ENCODE results near the gene TCFL5. TPM values are rescaled to one million over a fixed set of nuclear protein-coding genes. Genes with fewer than 3 reads are reported as not detected.
"Not testable (repeated sequence)": the region's sequence is repeated elsewhere in the genome, so short reads cannot be mapped to it uniquely, and the experiment has no call there.

Gene TCFL5
- total RNA-seq, 1 experiment from 2014 or later, result 19.1 TPM

- DNase-seq (ENCODE audit: low read depth), result no peak
These were observed 6.5 kb downstream of the TCFL5 start for GRCh38 chr20:62855120-62855519.

- no peak for DNase-seq (ENCODE audit: low read depth)
These were observed 7.5 kb downstream of the TCFL5 start for GRCh38 chr20:62854121-62854520.

DNA sequence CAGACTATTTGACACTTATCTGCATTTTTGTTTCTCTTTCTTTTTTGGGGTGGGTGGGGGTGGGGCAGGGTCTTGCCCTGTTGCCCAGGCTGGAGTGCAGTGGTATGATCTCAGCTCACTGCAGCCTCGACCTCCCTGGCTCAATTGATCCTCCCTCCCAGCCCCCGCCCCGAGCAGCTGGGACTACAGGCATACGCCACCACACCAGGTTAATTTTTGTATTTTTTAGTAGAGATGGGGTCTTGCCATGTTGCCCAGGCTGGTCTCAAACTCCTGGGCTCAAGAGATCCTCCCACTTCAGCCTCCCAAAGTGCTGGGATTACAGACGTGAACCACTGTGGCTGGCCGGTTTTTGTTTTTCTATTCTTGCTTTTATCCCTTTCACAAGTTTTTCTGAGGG is 8.3 kb downstream of the TCFL5 start:
- DNase-seq (ENCODE audit: low read depth), result not testable (repeated sequence)

DNA sequence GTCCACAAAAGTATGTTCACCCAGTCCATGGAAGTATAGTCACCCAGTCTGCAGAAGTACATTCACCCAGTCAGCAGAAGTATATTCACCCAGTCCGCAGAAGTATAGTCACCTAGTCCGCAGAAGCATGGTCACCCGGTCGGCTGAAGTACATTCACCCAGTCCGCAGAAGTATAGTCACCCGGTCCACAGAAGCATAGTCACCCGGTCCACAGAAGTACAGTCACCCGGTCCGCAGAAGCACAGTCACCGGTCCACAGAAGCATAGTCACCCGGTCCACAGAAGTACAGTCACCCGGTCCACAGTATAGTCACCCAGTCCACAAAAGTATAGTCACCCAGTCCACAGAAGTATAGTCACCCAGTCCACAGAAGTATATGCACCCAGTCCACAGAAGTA is 8.8 kb downstream of the TCFL5 start:
- DNase-seq (ENCODE audit: low read depth), result no peak

DNA sequence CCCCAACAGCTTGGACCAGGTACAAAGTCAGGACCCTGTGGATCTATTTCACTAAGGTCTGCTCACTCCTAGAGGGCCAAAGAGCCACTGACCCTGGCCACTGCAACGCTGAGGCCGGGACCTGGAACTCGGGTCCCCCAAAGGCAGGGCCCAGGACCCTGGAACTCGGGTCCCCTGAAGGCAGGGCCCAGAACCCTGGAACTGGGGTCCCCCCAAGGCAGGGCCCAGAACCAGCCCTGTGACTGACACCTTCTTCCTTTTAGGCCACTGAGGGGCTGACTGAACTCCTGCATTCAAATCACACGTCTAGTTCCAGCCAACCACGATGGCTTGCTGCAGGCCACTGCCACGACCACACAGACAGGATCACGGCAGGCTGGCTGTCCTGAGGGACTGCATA is 9.4 kb downstream of the TCFL5 start:
- DNase-seq (ENCODE audit: low read depth), result no peak

- DNase-seq (ENCODE audit: low read depth), result no peak
These were observed 11.2 kb downstream of the TCFL5 start for GRCh38 chr20:62850333-62850974.

GRCh38 chr20:62849431-62849830 is 12.2 kb downstream of the TCFL5 start:
- DNase-seq (ENCODE audit: low read depth), result no peak

DNA sequence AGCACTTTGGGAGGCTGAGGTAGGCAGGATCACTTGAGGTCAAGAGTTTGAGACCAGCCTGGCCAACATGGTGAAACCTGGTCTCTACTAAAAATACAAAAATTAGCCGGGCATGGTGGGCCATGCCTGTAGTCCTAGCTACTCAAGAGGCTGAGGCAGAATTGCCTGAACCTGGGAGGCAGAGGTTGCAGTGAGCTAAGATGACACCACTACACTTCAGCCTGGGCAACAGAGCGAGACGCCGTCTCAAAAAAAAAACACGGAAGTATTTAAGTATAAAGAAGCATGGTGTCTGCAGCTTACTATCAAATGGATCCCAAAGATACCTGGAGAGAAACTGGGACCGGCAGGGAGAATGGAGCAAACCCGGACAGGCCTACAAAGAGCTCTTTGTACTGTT is 12.7 kb downstream of the TCFL5 start:
- DNase-seq (ENCODE audit: low read depth), result not testable (repeated sequence)

- no peak for DNase-seq (ENCODE audit: low read depth)
These were observed 15.3 kb downstream of the TCFL5 start for GRCh38 chr20:62846166-62846890.

DNA sequence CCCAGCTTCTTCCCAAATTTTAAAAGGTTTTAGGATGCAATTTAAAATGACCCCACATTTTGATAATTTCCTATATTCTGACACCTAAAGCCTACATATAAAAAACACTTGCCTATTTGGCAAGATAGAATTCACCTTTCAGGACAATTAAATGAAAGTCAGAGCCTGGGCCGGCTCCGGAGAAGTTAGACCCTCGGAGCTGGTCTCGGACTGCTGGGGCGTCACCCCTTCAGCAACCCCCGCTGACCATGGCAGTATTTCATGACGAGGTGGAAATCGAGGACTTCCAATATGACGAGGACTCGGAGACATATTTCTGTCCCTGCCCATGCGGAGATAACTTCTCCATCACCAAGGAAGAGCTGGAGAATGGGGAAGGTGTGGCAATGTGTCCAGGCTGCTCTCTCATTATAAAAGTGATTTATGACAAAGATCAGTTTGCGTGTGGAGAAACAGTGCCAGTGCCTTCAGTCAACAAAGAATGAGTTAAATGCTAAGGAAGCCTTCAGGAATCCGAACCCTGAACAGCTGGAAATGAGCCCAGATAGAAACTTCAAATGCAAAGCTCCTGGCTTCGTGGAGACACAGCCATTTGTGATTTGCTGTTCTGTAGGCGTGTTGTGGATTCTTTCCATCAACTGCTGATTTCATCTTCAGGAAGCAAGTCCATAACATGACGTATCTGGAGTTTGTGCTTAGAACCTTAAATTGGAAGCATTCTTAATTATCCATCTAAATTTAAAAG is 16.0 kb downstream of the TCFL5 start:
- DNase-seq (ENCODE audit: low read depth), result no peak

DNA sequence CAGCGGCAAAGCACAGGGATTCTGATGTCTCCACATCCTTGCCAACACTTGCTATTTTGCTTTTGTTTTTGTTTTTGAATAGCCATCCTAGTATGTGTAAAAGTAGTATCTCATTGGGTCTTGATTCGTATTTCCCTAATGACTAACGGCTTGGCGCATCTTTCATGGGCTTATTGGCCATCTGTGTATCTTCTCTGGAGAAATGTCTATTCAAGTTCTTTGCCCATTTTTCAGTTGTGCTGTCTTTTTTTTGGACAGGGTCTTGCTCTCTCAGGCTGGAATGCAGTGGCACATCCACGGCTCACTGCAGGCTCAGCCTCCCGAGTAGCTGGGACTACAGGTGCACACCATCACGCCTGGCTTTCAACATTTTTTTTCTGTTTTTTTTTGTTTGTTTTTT is 17.4 kb downstream of the TCFL5 start:
- no peak for DNase-seq (ENCODE audit: low read depth)

DNA sequence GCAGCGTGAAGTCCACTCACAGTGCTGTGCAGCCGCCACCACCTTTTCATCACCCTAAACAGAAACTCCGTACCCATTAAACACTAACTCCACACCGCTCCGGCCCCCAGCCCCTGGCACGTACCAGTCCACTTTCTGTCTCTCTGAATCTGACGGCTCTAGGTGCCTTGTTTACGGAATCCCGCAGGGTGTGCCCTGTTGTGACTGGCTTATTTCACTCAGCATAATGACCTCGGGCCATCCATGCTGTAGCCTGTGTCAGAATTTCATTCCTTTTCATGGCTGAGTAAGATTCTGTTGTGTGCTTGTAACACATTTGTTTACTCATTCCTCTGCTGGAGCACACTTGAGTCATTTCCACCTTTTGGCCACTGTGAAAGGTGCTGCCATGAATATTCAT is 18.0 kb downstream of the TCFL5 start:
- no peak for DNase-seq (ENCODE audit: low read depth)

DNA sequence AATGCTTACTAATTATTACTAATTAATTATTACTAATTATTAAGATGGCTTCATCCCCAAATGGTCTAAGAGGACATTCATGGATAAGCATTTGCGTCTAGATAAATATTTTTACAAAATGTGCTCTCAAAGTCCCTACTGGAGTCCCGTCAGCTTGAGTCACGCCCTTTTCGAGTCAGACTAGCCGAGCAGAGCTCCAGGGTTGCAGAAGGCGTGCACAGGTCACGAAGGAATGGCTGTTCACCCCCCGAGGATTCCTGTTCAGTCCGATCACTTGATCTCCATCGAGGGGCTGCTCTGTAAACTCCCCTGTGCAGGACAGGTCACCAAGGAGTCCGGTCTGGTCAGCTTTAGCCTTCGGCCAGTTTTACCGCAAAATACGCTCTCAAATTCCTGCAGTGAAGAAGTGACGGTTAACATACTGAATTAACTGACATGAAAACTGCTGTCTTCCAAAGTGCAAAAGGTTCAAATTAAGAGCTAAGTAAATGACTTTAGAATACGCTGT is 19.9 kb downstream of the TCFL5 start:
- DNase-seq (ENCODE audit: low read depth), result no peak

DNA sequence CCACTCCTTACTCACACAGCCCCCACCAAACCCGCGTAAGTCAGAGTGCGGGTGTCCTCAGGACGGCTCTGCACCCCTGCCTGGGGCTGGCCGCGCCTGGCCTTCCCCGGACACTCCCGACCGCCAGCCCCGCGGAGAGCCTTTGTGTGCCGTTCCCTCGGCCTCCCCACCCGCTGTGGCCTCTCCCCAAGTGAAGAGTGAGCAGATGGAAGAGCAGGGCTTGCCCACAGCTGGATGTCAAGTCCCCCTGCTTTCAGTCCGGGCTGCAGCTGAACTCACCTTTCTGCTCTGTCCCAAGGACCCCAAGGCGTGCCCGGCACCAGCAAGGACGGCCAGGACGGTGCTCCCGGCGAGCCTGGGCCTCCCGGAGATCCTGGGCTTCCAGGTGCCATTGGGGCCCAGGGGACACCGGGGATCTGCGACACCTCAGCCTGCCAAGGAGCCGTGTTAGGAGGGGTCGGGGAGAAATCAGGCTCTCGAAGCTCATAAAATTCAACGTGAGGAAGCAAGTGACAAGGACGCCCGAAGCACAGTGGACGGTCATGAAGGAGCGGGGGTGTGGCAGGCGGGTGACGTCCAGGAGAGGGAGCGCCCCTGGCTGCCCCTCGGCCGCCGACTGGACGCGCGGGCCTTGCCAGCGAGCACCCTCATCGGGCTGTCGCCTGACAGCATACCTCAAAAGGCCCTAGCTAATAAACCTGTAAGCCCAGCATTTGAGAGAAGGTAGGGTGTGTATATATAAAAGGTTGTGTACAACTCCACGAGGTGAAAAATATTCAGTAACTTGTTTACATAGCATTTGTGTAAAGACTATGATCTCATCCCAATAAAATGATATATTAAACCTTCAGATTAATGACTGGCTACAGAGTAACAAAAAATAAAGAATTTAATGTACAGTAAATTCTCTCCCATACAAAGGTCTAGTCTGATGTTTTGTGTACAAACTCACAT is 21.1 kb downstream of the TCFL5 start:
- DNase-seq (ENCODE audit: low read depth), result no peak

GRCh38 chr20:62839816-62840215 is 21.8 kb downstream of the TCFL5 start:
- DNase-seq (ENCODE audit: low read depth), result no peak

DNA sequence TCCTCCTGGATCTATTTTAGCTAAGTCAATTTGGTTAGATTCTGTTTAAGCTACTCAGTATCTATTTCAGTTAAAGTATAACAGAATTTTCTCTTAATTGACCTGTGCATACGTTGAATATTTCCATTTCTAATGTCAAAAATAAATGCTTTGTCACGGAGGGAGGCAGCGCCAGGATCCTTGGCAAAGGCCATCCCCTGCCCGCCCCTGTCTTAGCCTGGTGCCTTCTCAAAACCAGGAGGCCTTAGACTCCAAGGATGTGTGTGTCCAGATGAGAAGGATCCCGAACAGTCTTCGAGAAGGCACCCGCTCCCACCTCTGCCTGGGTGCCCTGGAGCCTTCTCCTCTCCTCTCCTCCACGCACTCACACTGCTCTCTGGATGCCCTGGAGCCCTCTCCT is 22.4 kb downstream of the TCFL5 start:
- no peak for DNase-seq (ENCODE audit: low read depth)

DNA sequence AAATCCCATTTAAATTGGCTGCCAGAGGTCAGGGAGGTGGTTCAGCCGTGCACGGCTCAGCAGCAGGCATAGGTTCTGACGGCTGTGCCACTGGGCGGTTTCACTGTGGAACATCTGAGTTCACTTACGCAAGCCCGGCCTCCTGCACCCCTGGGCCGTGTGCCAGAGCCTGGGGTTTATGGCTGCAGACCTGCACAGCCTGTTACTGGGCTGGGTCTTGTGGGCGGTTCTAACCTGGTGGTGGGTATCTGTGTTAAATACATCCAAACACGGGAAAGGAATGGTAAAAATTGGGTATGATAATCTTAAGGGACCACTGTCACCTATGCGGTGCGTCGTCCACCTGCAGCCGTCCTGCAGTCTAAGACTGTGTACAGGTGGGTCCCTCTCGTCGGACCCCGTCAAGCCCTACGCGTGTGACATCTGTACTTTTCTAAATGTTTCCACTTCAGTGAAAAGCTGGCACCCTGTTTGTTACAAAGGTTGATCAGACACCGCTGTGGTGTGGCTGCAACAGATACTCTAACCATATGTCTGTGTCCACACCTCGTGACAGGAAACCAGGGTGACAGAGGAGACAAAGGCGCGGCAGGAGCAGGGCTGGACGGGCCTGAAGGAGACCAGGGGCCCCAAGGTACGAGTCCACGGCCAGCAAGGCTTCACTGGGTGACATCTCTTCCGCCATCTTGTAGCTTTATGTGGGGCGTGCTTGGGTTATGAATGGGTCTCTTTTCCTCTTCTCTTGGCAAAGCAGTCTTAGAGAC is 23.3 kb downstream of the TCFL5 start:
- DNase-seq (ENCODE audit: low read depth), result peak; percentile 46

DNA sequence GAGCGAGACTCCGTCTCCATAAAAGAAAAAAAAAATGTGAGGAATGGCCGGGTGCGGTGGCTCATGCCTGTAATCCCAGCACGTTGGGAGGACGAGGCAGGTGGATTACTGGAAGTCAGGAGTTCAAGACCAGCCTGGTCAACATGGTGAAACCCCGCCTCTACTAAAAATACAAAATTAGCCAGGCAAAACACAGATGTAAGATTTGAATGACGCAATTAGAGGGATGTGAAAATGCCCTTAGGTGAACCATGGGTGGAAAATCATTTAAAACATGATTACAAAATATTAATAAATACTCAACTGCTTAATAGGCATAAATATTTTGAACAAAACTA is 23.9 kb downstream of the TCFL5 start:
- no peak for DNase-seq (ENCODE audit: low read depth)

DNA sequence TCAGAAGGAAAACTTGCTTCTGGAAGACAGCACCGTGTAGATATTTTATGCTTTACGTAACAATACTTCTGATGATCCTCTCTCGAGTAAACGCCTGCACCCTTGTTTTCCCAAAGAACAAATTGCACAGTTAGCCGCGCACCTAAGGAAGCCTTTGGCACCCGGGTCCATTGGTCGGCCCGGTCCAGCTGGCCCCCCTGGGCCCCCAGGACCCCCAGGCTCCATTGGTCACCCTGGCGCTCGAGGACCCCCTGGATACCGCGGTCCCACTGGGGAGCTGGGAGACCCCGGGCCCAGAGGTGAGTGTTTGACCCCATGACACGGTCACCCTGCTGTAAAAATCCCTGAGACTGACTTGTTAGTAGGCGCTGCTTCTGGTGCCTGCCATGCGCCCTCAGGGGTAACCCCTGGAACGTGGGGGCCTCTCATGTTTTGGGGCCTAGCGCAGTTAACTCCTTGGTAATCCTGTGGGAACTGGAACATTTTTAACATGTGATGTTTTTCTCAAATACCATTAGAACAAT is 24.6 kb downstream of the TCFL5 start:
- DNase-seq (ENCODE audit: low read depth), result no peak

GRCh38 chr20:62835931-62836861 is 25.4 kb downstream of the TCFL5 start:
- no peak for DNase-seq (ENCODE audit: low read depth)
